NB4 (cell line): ENCODE data around the gene BIRC5.

ENCODE experiments used
- POLR2A ChIP-seq: IDR thresholded peaks from 2 replicates; pipeline ENCODE4 v1.6.1; 2011; ENCODE audit warnings: mild to moderate bottlenecking; ENCODE audit not compliant: insufficient read length; ENCODE audit errors: extremely low read depth
- TF ChIP-seq, protein P1 (sequence below): IDR thresholded peaks from one replicate; pipeline ENCODE4 v1.5.1; 2012; ENCODE audit warnings: low read depth, low read length

DNA sequence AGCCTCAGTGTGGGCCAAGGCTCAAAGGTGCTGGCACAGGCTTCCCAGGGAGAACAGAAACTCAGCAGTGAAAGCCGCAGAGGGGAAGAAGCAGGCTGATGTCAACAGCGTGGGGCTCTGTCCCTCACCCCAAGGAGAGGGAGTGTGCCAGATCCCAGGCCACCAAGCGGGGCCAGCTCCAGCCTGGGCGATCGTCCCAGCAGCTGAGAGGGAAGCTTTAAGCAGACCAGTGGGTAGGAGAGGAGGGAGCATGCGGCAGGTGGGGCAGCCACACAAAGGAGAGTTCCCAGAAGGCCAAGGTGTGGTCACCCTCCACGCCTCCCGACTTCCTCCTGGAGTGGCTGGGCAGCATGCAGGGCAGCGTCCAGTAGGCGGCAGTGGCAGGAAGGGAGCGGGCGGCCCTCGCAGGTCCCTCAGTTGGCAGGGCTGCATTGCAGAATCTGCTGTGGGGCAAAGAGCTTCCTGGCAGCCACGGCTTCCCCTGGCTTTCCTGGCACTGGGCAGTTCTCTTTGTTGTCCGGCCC, 39.6 kb upstream of the BIRC5 start:
- TF ChIP-seq, protein P1, sequence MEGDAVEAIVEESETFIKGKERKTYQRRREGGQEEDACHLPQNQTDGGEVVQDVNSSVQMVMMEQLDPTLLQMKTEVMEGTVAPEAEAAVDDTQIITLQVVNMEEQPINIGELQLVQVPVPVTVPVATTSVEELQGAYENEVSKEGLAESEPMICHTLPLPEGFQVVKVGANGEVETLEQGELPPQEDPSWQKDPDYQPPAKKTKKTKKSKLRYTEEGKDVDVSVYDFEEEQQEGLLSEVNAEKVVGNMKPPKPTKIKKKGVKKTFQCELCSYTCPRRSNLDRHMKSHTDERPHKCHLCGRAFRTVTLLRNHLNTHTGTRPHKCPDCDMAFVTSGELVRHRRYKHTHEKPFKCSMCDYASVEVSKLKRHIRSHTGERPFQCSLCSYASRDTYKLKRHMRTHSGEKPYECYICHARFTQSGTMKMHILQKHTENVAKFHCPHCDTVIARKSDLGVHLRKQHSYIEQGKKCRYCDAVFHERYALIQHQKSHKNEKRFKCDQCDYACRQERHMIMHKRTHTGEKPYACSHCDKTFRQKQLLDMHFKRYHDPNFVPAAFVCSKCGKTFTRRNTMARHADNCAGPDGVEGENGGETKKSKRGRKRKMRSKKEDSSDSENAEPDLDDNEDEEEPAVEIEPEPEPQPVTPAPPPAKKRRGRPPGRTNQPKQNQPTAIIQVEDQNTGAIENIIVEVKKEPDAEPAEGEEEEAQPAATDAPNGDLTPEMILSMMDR: no peak
- TF ChIP-seq POLR2A: no peak
